Skin epidermis (tissue), 12 donors: ENCODE results near the gene GABRB1.

Experiments used
- H3K27ac ChIP-seq, 21 experiments: fragments of 200-600 bp; sonication (generic) in 11 of 21; one replicate each; pipeline ENCODE4 v1.5.0; 2020; ENCODE audit warnings: mild to moderate bottlenecking in 3 of 21, inconsistent platforms in 2 of 21, moderate library complexity in 2 of 21
- H3K4me3 ChIP-seq, 7 experiments: fragments of 200-600 bp; sonication (generic) in 2 of 7; one replicate each; pipeline ENCODE4 v1.5.0; 2020; ENCODE audit warnings: inconsistent platforms in 2 of 7, mild to moderate bottlenecking in 2 of 7, moderate library complexity in 1 of 7

GABRB1 gene

DNA sequence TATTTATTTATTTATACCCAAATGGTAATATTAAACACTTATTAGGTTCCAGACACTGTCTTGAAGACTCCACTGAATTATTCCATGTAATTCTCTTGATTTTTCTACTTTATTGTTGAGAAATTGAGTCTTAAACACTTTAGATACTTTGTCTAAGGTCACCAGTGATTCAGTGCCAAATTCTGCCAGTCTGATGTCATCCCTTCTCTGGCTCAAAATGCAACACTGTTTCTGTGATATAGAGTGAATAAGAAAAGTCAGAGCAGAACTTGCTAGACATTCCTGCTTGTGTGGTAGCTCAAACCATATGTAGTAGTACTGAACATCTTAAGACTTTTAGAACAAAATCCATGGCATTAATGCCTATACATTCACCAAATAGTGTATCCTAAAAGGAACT, 164.3 kb downstream of the GABRB1 start:
- Histone ChIP-seq H3K27ac (no peak overlapping the region), H3K4me3 (no peak overlapping the region)

DNA sequence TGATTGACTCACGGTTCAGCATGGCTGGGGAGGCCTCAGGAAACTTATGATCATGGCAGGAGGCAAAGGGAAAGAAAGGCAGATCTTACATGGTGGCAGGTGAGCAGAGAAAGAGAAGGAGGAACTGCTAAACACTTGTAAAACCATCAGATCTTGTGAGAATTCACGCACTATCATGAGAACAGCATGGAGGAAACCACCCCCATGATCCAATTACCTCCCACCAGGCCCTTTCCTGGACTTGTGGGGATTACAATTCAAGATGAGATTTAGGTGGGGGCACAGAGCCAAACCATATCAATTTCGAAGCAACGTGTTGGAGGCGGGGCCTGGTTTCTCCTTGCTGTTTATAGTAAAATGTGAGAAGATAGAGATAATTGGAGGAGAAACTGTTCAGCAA, 167.4 kb downstream of the GABRB1 start:
- Histone ChIP-seq H3K27ac (no peak overlapping the region), H3K4me3 (no peak overlapping the region)

DNA sequence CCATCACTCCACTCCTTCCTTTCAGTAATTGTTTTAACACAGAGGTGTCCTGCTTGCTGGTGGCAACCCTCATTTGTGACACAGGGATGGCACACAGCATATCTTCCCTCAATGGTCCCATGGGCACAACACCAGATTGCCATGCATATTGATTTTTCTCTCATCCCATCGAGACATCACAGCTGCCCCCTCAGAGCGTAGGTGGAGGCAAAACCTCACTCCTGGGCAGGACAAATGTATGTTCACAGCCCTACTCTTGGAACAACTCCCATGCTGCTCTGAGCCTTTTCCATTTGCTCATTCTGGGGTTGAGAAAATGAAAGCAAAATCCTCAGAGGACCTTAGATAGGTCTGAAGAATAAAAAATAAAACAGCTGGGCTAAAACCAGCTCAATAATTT, 172.2 kb downstream of the GABRB1 start:
- H3K4me3 ChIP-seq: no peak overlapping the region

DNA sequence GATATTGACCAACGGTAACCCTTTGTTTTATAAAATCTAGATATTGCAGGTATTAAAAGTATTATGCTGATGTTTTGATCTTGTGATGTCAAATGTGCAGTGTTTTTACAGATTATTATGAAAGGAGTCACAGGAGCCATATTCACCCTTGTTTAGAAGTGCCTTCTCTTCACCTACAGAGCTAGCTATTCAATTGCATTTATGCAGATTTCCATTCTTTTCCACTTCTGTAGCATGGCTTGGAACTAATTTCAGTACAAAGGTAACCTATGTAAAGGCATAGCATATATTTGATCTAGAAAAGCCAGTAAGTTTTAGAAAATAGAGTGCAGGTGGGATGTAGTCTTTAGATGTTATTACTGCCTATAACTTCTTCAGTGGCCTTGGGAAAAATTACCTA, 176.2 kb downstream of the GABRB1 start:
- Histone ChIP-seq H3K27ac (no peak overlapping the region), H3K4me3 (no peak overlapping the region)

More for the DNA sequence above, 172.2 kb downstream of the GABRB1 start:
- H3K27ac ChIP-seq: no peak overlapping the region

DNA sequence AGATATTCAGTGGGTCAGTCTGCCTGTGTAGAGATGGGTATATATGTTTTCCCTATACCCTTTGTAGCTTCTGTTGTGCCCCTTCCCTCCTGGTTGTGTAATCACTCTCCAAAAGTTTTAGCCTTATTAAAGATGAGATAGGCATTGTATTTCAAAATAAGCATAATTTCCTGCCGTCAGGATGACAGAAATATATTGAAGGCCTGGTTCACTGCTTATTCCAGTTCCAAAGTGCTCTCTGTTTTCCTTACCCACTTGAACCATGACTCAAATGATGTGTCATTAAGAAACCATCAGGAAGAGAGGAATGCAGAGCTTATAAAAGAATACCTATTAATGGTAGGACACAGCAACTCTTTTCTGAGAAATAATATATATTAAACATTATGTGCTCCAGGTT, 178.5 kb downstream of the GABRB1 start:
- H3K4me3 ChIP-seq: no peak overlapping the region
- no peak overlapping the region for H3K27ac ChIP-seq

DNA sequence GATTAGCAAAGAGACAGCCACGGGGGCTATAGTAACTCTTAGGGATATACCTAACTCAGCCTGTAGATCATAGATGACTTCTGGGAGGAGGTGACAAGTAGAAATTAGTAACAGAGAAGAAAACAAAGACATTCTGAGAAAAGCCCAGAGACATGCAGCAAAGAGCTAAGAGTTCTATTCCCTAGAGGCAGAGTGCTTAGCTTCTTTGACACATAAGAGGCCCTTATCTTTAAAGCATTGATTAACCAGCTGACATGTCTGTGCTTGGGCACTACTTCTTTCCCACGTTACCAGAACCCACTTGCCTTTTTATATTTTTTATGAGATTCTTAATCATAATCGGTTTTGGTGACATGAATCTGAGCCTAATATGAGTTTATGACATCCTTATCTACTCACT, 179.5 kb downstream of the GABRB1 start:
- Histone ChIP-seq H3K27ac (no peak overlapping the region), H3K4me3 (no peak overlapping the region)

DNA sequence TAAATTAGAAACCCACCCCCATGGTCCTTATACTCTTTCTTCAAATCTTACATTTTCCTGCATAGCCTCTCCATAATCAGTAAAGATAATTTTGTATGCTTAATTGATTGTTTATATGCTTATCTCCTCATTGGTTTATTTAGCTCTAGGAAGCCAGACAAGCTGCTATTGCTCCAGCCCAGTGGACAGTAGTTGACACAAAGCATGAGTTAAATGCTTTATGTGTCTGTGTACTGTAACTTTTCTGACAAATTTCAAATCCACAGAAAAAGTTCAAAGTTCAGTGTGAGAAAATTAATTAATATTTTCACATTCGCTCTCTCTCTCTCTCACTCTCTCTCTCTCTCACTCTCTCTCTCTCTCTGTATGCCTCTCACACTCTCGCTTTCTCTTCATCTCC, 181.7 kb downstream of the GABRB1 start:
- H3K4me3 ChIP-seq: no peak overlapping the region
- no peak overlapping the region for H3K27ac ChIP-seq

DNA sequence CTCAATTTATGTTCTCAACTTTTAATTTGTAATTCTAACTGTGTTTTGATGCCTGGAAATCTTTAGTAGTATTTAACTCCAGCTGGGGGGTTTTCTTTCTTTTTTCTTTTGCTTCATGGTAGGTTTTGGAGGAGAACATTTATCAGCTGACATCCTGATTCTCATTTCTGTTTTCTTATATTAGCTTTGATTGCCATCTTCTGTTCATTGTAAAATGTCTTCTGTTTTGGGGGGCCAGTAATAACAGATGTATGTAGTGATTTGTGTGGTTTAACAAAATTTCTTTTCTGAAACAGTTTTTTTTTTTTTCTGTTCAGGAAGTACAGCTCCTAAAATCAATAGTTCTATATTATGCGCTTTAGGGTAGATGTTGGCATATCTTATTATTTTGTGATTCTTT, 182.2 kb downstream of the GABRB1 start:
- Histone ChIP-seq H3K27ac (no peak overlapping the region), H3K4me3 (no peak overlapping the region)

DNA sequence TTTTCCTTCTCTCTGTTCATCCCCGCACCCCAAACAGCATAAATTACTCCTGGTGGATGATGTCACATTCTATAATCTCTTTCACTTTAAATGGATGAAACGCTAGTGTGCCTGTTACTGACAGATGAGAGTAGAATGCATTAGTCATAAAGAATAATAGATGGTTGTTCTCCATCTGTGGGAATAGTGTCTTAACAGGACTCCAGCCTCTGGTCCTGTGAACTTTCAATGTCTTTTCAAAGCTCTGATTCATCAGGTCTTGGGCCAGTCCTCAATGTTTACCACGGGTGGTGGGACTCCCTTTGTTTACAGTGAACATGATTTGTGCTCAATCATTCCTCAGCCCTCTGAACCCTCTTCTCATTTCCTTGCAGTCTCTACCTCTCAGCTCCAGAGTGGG, 182.6 kb downstream of the GABRB1 start:
- H3K27ac ChIP-seq: no peak overlapping the region
- no peak overlapping the region for H3K4me3 ChIP-seq

DNA sequence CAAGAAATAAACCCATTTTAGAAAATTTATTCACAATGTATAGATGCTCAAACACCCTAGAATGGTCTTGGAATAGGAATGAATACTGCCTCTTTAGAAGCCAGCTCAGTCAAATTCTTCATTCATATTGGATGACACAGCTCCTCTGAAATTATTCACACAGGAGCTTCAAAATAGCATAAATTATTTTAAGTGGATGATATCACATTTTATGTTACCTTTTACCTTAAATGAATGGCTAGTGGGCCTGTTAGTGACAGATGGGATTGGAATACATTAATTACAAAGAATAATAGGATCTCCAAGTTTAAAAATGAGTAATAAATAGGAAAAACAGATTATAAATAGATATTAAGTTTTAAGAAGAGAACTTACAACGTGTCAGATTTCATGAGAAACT, 184.4 kb downstream of the GABRB1 start:
- H3K4me3 ChIP-seq: no peak overlapping the region
- no peak overlapping the region for H3K27ac ChIP-seq

DNA sequence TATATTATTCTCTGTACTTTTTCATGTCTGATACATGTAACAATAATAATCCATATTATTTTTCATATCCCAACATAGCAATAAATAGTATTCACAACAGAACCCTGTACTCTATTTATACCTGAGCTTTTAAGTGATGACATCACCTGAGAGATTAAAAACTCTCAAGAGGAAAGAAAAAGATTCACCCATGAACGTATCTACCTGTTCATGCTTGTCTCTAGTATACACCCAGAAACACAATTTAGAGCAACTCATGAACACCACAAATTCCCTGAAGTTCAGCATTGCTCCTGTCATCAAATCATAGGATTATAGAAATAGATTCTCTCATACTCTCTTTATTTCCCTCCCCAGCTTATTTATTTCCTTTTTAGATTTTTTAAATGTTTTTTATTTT, 185.9 kb downstream of the GABRB1 start:
- Histone ChIP-seq H3K27ac (no peak overlapping the region), H3K4me3 (no peak overlapping the region)

DNA sequence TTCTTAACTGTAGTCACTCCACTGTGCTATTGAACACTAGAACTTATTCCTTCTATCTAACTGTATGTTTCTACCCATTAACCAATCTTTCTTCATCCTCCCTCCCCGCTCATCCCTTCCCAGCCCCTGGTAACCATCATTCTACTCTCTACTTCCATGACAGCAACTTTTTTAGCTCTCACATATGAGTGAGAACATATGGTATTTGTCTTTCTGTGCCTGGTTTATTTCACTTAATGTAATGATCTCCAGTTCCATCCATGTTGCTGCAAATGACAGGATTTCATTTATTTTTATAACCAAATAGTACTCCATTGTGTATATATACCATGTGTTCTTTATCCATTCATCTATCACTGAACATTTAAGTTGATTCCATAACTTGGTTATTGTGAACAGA, 186.5 kb downstream of the GABRB1 start:
- Histone ChIP-seq H3K4me3 (no peak overlapping the region), H3K27ac (no peak overlapping the region)

DNA sequence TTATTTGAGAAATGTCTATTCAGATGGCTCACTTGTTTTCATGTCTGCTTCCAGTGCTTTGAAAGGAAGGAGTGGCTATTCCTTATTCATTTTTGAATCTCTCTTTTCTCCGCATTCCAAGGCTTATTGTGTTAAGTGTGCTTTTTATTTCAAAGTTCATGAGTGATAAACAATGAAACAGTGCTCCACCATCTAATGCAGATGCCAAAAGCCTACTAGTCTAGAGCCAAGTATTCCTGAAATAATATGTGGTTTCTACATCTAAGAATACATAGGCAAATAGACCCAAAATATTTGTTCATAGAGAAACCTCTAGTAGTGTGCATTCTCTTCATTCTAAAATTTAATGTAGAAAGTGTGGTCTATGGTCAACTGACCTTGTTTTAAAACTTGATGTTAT, 187.3 kb downstream of the GABRB1 start:
- Histone ChIP-seq H3K27ac (no peak overlapping the region), H3K4me3 (no peak overlapping the region)

DNA sequence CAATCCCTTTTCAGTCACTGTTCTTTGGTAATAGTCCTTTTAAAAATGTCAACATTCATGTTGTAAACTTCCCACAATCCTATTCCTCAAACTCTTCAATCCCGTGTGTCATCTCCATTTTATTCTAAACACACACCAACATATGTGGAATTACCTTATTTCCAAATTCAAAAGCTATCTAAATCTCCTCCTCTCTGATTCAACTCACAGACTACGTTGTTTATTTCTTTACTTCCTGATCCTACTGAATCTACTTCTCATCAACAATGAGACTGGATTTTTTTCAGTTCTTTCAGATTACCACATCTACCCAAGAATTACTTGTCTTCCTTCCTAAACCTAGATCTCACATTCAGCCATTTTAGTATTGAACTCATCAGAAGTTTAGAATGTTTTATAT, 188.2 kb downstream of the GABRB1 start:
- H3K27ac ChIP-seq: no peak overlapping the region

DNA sequence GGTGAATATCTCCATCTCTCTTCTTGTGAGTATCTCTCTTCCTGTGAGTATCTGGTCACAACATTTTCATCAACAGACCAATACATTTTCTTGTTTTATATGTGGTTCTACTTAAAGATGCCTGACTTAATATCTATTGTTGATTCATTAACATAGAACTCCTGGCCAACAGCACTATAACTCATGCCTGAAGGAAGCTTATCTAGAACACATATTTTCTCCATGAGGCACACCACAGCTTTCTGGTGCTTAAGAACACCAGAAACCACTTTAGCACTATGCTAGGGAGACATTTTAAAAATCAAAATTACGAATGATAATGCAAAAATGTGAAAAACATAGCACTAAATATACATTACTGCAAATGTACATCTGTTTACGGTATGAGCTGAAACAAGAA, 190.4 kb downstream of the GABRB1 start:
- Histone ChIP-seq H3K4me3 (no peak overlapping the region), H3K27ac (no peak overlapping the region)

More for the DNA sequence above, 188.2 kb downstream of the GABRB1 start:
- H3K4me3 ChIP-seq: no peak overlapping the region

DNA sequence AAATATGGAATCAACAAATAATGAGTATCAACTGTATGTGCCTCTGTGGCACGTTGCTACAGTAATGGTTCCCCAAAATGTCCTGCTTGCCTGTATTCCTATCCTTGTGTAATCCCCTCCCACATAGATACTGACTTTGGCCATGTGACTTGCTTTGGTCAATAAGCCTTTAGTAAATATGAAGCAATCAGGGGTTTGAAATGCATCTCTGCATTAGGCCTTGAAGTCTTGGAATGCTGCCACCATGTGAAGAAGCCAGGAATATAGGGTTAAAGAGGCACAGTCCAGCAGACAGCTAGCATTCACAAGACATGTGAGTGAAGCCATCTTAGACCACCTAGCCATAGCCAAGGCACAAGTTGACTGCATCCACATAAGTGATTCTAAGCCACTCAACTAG, 190.9 kb downstream of the GABRB1 start:
- H3K27ac ChIP-seq: no peak overlapping the region
- H3K4me3 ChIP-seq: no peak overlapping the region

DNA sequence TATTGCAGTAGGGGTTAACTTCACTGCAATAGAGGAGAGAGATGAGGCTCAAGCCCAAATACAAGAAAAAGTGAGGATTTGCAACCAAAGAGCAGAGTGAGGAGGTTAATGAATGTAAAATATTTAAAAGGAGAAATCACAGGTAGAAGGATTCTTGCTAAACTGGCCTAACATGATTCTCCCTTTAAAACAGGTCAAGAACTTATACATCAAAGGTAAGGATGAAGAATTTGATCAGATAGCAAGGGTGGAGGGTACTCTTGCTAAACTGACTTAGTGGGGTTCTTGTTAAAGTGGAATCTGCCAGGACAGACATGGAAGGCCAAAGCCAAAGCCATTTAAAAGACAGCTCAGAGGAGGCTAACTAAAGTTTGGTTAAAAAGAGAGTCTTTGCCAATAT, 193.0 kb downstream of the GABRB1 start:
- H3K4me3 ChIP-seq: no peak overlapping the region
- H3K27ac ChIP-seq: no peak overlapping the region

DNA sequence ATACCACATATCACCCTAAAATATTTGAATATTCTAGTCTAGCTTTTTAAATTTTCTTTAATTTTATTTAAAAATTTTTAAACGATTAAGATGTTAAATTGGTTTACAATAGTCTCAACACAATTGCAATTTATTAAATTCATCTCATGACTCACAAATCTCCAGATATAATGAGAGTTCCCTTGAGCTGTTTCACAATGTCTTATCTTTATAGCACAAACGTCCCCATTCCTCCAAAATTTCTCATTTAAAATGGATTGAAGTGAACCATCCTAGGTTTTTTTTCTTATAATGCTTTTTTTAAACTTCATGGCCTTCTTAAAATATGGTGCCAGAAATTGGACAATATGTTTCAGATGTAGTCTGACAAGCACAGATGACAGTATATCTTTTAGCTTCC, 204.4 kb downstream of the GABRB1 start:
- Histone ChIP-seq H3K4me3 (no peak overlapping the region), H3K27ac (no peak overlapping the region)

DNA sequence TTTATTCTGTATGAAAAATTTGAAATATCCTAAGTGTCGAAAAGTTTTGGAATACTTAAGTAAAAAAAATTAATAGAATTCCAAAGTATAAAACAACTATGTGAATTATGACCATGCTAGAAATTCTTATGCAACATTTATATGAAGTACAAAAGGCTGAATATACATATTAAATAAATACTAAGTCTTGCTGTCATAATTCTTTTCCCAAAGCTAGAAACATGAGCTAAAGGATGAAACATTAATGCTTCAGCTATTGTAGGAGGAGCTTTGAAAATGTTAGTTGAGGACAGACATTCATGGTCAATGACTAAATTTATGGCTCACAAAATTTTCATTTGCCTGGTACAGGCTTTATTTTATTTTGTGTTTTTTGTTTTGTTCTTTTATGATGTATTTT, 207.3 kb downstream of the GABRB1 start:
- Histone ChIP-seq H3K4me3 (no peak overlapping the region), H3K27ac (no peak overlapping the region)

DNA sequence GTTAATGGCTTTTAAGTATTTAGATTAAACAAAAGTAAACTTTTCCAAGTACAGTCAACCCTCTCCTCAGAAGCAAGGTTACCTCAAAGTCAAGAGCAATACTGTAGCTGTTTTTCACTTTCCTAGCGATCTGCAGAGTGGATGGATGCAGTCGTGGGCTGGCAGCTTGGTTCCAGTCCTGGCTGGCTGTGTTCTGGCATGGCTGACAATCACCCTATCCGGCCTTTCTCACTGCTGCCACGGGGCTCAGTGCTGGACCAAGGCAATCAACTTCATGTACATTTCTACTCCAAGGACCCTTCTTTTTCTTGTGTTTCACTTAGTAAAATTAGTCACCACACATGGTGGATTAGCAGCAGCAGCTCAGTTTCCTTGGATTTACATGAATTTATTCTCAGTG, 208.3 kb downstream of the GABRB1 start:
- no peak overlapping the region for H3K27ac ChIP-seq
- no peak overlapping the region for H3K4me3 ChIP-seq

DNA sequence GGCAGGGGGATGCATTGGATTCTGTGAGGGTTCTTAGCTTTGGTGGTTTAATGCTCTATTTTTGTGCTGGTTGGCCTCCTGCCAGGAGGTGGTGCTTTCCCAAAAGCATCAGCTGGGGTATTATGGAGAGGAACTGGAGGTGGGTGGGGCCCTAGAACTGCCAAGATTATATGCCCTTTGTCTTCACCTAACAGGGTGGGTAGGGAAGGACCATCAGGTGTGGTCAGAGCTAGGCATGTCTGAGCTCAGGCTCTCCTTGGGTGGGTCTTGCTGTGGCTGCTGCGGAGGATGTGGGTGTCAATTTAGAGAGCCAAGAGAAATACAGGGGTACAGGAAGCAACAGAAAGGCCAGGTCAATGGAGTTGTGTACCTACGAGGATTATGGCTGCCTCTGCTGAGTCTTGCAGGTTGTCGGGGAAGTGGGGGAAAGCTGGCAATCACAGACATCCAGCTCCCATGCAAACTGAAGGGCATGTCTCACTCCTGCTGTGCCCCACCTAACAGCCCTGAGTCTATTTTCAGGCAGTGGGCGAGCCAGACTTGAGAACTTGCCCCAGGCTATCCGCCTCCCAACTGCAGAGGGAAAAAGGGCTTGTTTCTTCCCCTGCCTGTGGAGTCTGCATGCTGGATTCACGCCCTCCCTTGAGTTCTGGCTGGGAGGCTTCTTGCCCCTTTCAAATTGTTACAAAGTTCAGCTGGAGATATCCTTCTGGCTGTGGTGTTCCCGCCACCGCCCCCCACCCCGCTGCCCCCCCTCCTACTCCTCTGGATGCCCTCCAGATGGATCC, 220.2 kb downstream of the GABRB1 start:
- Histone ChIP-seq H3K4me3 (no peak overlapping the region), H3K27ac (no peak overlapping the region)

DNA sequence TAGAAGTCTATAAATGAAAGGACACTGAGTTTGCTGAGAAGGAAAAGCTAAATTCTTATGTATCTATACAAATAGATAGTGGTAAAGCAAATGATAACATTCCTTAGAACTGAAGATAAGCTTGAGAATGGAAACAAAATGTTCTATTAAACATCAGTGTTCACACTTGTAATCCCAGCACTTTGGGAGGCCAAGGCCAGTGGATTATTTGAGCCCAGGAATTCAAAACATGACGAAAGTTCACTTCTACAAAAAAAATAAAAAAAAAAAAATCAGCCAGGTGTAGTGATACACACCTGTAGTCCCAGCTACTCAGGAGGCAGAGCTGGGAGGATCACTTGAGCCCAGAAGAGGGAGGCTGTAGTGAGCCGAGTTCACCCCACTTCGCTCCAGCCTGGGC, 232.4 kb downstream of the GABRB1 start:
- Histone ChIP-seq H3K4me3 (no peak overlapping the region), H3K27ac (no peak overlapping the region)
